IPS DF 4.7 (cell line): ENCODE measurements around the gene GRID2.
A peak's percentile ranks its signal among the peaks of the same experiment; 100 is the strongest.
"Not testable (repeated sequence)": the region's sequence is repeated elsewhere in the genome, so short reads cannot be mapped to it uniquely, and the experiment has no call there.

Experiments
- DNase-seq: peaks from one replicate; pipeline ENCODE4 v3.0.0-alpha.2; 2013; ENCODE audit warnings: low spot score; ENCODE audit errors: extremely low read depth

Gene GRID2

GRCh38 chr4:92305148-92305877 lies 1.5 kb downstream of the GRID2 start:
- DNase-seq: peak; percentile 66

- DNase-seq: no peak
Measured at GRCh38 chr4:92305878-92306520, 2.2 kb downstream of the GRID2 start.

GRCh38 chr4:92307181-92307580 lies 3.4 kb downstream of the GRID2 start:
- no peak for DNase-seq

- DNase-seq: no peak
Measured at GRCh38 chr4:92307866-92308265, 4.1 kb downstream of the GRID2 start.

GRCh38 chr4:92317047-92317446 lies 13.3 kb downstream of the GRID2 start:
- DNase-seq: no peak

- DNase-seq: no peak
Measured at GRCh38 chr4:92328095-92328494, 24.3 kb downstream of the GRID2 start.

GRCh38 chr4:92333016-92333415 lies 29.2 kb downstream of the GRID2 start:
- DNase-seq: no peak

GRCh38 chr4:92334716-92335350 lies 31.1 kb downstream of the GRID2 start:
- no peak for DNase-seq

GRCh38 chr4:92339676-92340075 lies 35.9 kb downstream of the GRID2 start:
- no peak for DNase-seq

GRCh38 chr4:92344216-92344615 lies 40.5 kb downstream of the GRID2 start:
- DNase-seq: no peak

GRCh38 chr4:92346289-92346688 lies 42.5 kb downstream of the GRID2 start:
- no peak for DNase-seq

GRCh38 chr4:92357966-92358365 lies 54.2 kb downstream of the GRID2 start:
- no peak for DNase-seq

GRCh38 chr4:92359491-92359890 lies 55.7 kb downstream of the GRID2 start:
- no peak for DNase-seq

GRCh38 chr4:92362028-92362427 lies 58.3 kb downstream of the GRID2 start:
- DNase-seq: no peak

- DNase-seq: no peak
Measured at GRCh38 chr4:92368653-92369052, 64.9 kb downstream of the GRID2 start.

GRCh38 chr4:92381616-92382015 lies 77.8 kb downstream of the GRID2 start:
- DNase-seq: no peak

- DNase-seq: no peak
Measured at GRCh38 chr4:92382128-92382527, 78.4 kb downstream of the GRID2 start.

GRCh38 chr4:92387459-92388069 lies 83.8 kb downstream of the GRID2 start:
- peak; percentile 53 for DNase-seq

GRCh38 chr4:92399032-92399431 lies 95.3 kb downstream of the GRID2 start:
- no peak for DNase-seq

- not testable (repeated sequence) for DNase-seq
Measured at GRCh38 chr4:92403525-92403924, 99.8 kb downstream of the GRID2 start.

- no peak for DNase-seq
Measured at GRCh38 chr4:92406488-92406887, 102.7 kb downstream of the GRID2 start.

GRCh38 chr4:92421920-92422319 lies 118.2 kb downstream of the GRID2 start:
- no peak for DNase-seq
